GM21576 (cell line): ENCODE results near the gene AARS2.
A peak's percentile ranks its signal among the peaks of the same experiment; 100 is the strongest.
"Not testable (repeated sequence)": the region's sequence is repeated elsewhere in the genome, so short reads cannot be mapped to it uniquely, and the experiment has no call there.

Experiments
- ATAC-seq: cut with Tn5 transposase; IDR thresholded peaks from one replicate; pipeline ENCODE4 v1.9.1; 2021; ENCODE audit warnings: mild to moderate bottlenecking, moderate library complexity; ENCODE audit not compliant: unreplicated experiment

The AARS2 gene

DNA sequence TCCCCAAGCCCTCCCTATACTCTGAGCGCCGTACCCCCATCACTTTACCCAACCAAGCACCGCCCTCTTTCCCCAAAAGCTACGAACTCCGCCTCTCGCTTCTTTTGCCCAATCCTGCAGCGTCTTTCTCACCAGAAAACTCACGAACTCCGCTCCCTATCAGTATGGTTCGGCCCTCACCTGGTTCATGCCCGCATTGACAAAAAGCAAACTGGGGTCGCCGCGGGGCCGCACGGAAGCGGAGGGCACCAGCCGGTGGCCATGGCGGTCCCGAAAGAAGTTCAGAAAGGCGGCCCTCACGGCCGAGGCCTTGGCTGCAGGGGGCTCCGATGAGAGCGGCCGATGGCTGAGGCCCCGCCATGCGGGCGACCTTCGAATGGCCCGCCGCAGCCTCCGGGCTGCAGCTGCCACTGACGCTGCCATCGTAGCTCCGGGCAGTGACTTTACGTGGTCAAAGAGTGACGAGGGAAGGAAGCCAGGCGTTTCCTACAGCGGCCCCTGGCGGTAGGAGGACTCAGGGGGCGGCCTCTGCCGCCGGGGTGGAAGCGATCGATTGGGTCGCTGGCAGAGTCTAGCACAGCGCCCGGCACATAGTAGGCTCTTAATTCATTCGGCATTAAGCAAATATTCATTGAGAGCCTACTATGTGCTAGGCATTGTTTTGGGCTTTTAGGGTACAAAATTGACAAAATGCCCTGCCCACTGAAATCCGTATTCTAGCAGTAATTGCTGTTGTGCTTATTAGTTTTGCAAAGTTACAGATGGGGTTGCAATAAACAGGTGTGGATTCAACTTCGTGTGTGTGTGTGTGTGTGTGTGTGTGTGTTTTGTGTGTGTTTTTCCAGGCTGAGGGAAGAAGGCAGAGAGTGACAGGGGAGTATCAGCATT is at the start of gene AARS2:
Gene AARS2, minus strand, starts transcription at position 447 of the 888 bp plus-strand sequence. Its CDS starts 24 bp downstream, at position 423.
- ATAC-seq: peak; percentile 90

DNA sequence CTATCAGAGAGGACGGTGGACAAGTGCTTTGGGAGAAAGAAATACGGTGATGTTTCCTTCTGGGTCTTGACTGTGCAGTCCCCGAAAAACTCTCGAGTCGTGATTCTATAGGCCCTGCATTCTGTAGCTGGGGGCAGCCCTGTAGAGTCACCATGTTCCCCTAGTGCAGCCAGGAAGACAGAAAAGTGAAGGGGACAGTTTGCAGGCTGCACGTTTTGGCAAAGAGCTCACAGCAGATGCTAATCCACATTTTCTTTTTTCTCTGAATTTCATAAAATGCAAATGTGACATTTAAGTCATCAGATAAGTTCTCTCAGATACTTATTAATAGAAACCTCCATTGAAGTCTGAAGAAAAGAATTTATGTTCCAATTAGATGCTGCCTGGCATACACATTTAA is 48.8 kb upstream of the AARS2 start:
- no peak for ATAC-seq

GRCh38 chr6:44359973-44360372 is 46.8 kb upstream of the AARS2 start:
- no peak for ATAC-seq

- no peak for ATAC-seq
These were observed 43.3 kb upstream of the AARS2 start for GRCh38 chr6:44356487-44356886.

DNA sequence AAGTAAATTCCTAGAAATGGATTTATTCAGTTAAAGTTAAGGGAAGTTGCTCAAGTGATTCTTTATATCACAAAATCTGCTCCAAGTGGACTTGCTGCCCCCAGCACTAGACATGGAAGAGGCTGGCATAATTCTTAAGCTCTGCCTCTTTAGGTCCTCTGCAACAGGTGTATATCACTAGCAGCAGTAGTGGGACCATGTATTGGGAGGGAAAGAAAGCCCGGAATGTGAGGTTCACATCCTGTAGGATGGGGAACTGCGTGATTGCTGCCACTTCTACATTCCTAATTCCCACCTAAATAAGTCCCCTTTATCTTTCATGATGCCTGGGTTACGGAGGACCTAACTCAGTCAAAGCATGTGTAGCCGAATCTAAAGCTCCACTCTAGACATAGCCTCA is 42.5 kb upstream of the AARS2 start:
- ATAC-seq: no peak

GRCh38 chr6:44353336-44353735 is 40.2 kb upstream of the AARS2 start:
- ATAC-seq: no peak

- ATAC-seq: no peak
These were observed 39.1 kb upstream of the AARS2 start for GRCh38 chr6:44352259-44352658.

DNA sequence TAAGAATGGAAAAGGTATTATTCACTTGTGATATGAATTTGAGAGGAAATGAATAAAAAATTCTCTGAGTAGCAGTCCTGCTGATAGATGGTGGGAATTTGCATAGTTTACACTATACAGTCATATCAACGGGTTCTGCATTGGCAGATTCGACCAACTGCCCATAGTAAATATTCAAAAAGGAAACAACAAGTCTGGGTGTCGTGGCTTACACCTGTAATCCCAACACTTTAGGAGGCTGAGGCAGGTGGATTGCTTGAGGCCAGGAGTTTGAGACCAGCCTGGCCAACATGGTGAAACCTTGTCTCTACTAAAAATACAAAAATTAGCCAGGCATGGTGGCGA is 37.5 kb upstream of the AARS2 start:
- not testable (repeated sequence) for ATAC-seq

DNA sequence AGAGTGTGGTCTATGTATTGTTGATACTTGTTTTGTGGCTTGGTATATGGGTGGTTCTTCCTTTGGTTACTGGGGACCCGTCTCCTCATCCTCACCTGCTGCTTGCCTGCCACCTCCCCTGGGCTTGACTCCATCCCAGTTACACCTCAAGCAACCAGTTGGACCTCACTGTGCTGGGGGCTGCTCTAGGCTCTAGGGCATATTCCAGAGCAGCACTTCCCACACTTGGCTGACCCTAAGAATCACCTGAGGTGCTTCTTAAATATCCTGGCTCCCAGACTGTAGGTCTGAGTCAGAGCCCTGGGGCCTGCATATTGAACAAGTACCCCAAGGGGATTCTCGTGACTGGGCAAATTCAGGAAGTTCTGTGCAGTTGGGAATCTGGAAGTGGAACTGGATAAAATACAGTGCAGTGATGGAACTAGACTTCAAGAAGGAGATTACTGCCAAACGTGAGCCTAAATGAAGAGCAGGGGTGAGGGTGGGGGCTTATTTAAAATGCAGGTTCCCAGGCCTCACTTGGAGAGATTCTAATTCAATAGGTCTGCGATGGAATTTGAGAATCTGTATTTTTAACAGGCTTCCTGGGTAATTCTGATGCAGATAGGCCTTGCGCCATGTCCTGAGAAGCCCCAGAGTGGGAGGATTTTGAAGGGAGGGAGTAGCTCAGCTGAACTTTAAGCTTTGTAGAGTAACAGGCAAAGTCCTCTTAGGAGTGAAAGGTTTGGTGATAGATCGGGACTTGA is 36.9 kb upstream of the AARS2 start:
- no peak for ATAC-seq

DNA sequence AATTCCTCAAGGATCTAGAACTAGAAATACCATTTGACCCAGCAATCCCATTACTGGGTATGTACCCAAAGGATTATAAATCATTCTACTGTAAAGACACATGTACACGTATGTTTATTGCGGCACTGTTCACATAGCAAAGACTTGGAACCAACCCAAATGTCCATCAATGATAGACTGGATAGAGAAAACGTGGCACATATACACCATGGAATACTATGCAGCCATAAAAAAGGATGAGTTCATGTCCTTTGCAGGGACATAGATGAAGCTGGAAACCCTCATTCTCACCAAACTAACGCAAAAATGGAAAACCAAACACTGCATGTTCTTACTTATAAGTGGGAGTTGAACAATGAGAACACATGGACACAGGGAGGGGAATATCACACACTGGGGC is 33.7 kb upstream of the AARS2 start:
- ATAC-seq: not testable (repeated sequence)

DNA sequence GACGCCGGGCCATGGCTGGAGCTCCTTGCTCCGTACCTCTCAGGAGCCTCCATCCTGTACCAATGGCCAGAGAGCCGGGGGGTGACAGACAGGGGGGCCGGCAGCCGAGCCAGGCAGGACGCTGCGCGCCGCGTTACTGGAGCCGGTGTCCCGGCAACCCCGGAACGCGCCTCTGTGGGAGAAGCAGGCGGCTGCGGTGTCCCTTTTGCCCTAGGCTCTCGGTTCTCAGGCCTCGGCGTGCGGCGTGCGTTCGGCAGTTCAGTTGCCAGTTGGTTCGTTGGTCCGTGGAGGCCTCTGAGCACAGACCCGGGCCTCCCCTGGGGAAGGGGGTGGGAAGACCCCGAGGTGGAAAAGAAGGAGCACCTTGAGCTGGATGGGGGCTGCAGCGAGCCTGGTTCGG is 29.3 kb upstream of the AARS2 start, which contains the start of gene SPATS1:
Gene SPATS1, plus strand, starts transcription at position 162 of the 400 bp plus-strand sequence. CDS start 446 bp downstream, outside the sequence.
- ATAC-seq: no peak

DNA sequence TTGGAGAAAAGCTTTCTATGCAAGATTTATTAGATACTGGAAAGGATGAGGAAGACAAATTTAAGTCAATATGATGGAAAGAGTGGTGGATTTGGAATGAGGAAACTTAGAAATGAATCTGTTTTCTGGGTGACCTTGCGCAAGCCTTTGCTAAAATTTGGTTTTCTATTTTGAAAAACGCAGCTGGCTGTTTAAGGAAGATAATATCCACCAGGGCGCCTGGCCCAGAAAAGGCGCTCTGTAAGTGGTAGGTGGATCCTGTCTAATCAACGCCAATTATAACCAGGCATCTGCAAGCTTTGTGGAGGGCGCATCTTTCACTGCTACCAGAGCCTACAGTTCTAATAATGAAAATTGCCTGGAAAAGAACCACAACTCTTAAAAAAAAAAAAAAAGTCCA is 28.9 kb upstream of the AARS2 start:
- no peak for ATAC-seq

- no peak for ATAC-seq
These were observed 28.1 kb upstream of the AARS2 start for GRCh38 chr6:44341095-44341890.

DNA sequence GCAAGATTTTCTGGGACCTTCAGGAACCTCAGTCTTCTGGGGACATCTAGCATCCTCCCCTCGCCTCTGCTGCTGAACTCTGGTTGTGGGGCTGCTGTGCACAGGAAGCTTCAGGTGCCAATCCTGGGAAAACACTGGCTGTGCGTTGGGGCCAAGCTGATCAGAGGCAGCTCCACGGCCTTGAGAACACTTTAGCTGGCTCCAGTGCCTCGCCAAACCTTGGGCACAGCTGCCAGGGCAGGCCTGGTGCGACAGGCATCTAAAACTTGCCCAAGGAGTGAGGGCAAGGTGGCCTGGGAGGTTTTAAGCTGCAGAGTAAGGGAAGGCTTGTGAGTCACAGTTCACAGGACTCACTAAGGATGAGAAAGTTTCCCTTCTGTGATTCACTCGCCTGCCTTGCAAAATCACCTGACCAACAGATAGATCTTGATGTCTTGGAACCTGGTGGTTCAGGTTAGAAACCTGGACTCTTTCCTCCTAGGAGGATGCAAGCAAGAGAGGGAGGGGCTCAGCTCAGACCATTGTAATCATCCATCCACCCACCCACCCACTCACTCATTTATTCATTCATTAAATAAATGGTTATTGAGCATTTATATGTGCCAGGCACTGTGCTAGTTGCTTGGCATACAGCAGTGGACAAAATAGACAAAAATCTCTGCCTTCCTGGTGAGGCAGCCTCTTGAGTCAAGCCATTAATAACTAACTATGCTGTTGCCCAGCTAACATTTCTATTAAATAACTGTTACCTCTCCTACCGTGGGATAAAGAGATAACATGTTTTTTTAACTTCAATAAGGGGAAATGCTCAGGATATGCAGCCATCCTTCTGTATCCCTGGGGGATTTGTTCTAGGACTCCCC is 26.8 kb upstream of the AARS2 start:
- no peak for ATAC-seq

DNA sequence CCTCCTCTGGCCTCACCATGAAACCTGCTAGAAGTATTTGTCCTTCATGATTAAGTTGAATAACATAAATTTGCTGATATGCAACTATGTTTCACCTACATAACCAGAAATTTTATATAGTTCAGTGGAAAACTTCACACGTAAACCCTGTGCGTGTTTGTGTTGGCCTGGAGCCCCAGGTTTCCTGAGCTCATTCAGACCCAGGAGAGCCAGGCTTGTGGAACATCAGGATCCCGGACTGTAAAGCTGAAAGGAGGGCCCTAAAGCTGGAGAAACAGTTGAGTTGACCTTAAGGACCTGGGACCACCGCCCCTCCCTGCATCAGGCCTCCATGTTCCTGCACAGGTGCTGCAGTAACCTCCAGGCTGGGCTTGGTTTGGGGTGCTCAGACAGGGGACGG is 26.2 kb upstream of the AARS2 start:
- ATAC-seq: no peak

GRCh38 chr6:44338228-44339122 is 25.3 kb upstream of the AARS2 start:
- ATAC-seq: peak; percentile 66

DNA sequence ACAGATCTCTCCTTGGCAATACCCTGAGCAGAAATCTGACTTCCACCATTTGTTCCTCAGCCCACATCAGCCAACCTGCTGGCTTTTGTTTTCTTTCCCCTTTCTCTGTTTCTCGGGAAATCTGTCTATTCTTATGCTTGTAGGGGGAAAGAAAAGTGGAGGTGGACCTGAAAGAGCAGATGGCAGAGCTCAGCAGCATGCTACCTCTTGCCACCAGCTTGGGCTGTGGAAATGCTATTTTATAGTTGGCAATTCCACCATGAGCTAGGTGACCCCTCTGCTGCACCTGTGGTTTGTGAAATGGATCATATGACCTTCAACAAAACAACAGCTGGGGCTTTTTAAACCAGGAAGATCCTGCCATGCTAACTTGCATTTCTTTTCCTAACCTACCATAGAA is 22.5 kb upstream of the AARS2 start:
- no peak for ATAC-seq

DNA sequence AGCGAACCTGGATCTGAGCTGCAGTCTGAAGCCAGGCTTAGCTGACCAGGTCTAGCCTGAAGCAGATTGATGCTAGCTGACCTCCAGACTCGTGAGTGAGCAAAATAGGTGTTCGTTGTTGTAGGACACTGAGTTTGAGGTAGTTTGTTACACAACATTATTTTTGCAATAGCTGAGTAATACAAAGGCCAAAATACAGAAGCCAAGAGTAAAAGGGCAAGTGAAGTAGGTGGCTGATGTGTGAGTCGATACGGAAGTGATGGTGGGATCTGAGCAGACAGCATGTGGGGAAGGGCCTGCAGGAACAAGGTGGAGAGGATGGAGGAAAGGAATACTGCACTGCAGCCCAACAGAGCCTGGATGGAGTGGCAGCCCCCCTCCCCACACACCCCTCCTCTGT is 20.8 kb upstream of the AARS2 start:
- ATAC-seq: no peak

GRCh38 chr6:44333273-44333919 is 20.2 kb upstream of the AARS2 start:
- no peak for ATAC-seq
